ENCODE results near the gene EFHD1. TPM values are rescaled to one million over a fixed set of nuclear protein-coding genes. Genes with fewer than 3 reads are reported as not detected.

The EFHD1 gene, protein sequence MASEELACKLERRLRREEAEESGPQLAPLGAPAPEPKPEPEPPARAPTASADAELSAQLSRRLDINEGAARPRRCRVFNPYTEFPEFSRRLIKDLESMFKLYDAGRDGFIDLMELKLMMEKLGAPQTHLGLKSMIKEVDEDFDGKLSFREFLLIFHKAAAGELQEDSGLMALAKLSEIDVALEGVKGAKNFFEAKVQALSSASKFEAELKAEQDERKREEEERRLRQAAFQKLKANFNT
- polyA plus RNA-seq: 1 to 10 TPM; 1.3 to 3.9 TPM

DNA sequence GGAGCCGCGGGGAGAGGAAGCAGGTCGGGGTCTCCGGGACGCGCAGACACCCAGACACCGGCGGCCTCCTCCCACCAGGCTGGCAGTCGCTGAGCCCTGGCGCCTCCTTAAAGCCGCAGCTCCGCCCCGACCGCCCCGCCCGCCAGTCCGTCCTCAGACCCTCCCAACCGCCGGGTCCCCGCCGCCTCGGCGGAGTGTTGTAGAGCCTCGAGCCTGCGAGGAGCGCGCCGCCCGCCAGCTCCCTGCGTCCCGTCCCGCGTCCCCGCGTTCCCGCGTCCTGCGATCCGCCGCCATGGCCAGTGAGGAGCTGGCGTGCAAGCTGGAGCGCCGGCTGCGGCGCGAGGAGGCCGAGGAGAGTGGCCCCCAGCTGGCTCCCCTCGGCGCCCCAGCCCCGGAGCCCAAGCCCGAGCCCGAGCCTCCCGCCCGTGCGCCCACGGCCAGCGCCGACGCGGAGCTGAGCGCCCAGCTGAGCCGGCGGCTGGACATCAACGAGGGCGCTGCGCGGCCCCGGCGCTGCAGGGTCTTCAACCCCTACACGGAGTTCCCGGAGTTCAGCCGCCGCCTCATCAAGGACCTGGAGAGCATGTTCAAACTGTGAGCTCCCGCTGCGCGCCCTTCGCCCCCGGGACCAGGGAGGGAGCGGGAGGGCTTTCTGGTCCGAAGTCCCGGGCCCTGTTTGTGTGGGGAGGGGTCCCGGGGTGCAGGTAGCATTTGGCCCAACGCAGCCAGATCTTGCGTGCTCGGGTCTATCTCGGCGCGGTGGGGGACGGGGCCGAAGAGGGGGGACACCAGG is at the start of gene EFHD1:
Gene EFHD1, plus strand, starts transcription at position 192 of the 793 bp plus-strand sequence. Its CDS starts 101 bp downstream, at position 293.
- Histone ChIP-seq H3K9me3 (ENCODE audit: control insufficient read depth in 2 of 2, insufficient read depth in 1 of 2, low read depth in 1 of 2, low read length in 1 of 2) (no peaks in the 10 kb centered on the region), H3K4me1 (ENCODE audit: control insufficient read depth in 2 of 2, insufficient read depth in 2 of 2, low read length in 1 of 2) (peaks cover 3 to 8% of the 10 kb centered on the region in 2 donors), H3K27ac (ENCODE audit: low read depth in 2 of 2, low read length in 1 of 2) (peak within 1 kb of the TSS; percentile 13 to 48), H3K36me3 (ENCODE audit: control insufficient read depth in 2 of 2, insufficient read depth in 2 of 2, low read length in 1 of 2) (no peaks in the 10 kb centered on the region), H3K4me3 (ENCODE audit: low read depth in 1 of 2, low read length in 2 of 2) (peak within 1 kb of the TSS; percentile 49 to 56), H3K27me3 (ENCODE audit: control insufficient read depth in 1 of 2, insufficient read depth in 2 of 2, low read length in 2 of 2) (peaks cover 0 to 11% of the 10 kb centered on the region in 2 donors)
- WGBS, 2 donors: 1 to 2% methylated on average over 61 to 90 of the region's 90 CpGs

DNA sequence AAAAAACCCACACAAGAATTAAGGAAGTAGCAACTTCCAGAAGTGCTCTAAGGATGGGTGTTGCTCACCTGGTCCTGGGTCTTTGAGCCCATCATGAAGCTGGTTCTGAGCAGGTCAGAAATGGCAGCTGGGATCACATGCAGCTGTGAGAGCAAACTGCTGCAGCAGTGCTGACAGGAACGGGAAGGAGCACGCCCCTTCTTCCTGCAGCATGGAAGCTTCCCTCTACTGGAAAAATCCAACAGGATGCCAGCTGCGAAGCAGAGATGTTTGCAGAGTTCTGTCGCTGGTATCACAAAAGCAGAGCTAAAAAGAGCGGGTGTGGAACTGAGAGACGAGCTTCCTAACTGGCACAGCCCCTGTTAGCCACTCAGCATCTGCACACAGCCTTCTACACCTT is 49.2 kb upstream of the EFHD1 start:
- Histone ChIP-seq H3K27ac (ENCODE audit: low read depth in 2 of 2, low read length in 1 of 2) (no peak overlapping the region), H3K9me3 (ENCODE audit: control insufficient read depth in 2 of 2, insufficient read depth in 1 of 2, low read depth in 1 of 2, low read length in 1 of 2) (no peaks in the 10 kb centered on the region), H3K4me3 (ENCODE audit: low read depth in 1 of 2, low read length in 2 of 2) (no peak overlapping the region), H3K36me3 (ENCODE audit: control insufficient read depth in 2 of 2, insufficient read depth in 2 of 2, low read length in 1 of 2) (peaks cover 4 to 5% of the 10 kb centered on the region in 2 donors), H3K4me1 (ENCODE audit: control insufficient read depth in 2 of 2, insufficient read depth in 2 of 2, low read length in 1 of 2) (peaks cover 2 to 6% of the 10 kb centered on the region in 2 donors), H3K27me3 (ENCODE audit: control insufficient read depth in 1 of 2, insufficient read depth in 2 of 2, low read length in 2 of 2) (no peaks in the 10 kb centered on the region)
- WGBS, 2 donors: 85 to 89% methylated on average over 6 of the region's 6 CpGs

DNA sequence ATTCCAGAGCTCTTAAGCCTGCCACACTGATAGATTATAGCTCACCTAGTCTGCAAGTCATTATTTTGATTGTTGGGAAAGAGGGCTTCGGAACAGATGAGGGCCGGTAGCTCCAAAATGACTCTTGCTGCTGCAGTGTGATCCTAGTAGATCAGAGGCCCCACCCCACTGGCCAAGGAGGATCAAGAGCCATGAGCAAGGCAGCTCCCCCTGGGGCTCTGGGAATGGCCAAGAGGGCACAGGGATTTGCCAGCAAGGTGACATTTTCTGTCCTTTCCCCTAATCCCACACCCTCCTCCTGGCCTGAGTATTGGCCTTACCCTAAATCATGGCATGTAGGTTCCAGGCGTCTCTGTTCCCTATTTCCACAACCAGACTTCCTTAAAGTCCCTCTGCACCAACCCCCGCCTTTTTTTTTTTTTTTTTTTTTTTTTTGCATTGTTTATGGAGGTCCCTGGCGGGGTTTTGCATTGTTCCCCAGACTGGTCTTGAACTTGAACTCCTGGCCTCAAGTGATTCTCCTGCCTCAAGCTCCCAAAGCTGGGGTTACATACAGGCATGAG is 46.4 kb upstream of the EFHD1 start:
- WGBS, 2 donors: 84 to 91% methylated on average over 5 of the region's 5 CpGs
- H3K27ac ChIP-seq (ENCODE audit: low read depth in 2 of 2, low read length in 1 of 2): no peak overlapping the region

DNA sequence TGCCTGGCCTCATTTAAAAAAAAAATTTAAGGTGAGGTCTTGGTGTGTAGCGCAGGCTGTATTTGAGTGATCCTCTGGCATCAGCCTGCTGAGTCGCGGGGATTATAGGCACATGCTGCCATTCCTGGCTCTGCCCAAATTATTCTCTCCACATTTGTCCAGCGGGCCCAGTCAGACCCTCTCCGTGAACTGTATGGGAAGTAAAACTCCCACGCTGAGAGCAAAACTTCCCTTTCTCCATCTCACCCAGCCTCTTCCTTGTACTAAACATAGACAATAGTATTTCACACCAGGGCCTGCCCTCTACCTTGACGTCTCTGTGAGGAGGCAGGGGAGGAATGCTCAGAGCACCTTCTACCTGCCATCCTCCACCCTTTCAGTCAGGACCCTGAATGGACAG is 45.9 kb upstream of the EFHD1 start:
- Histone ChIP-seq H3K36me3 (ENCODE audit: control insufficient read depth in 2 of 2, insufficient read depth in 2 of 2, low read length in 1 of 2) (peaks cover 2 to 5% of the 10 kb centered on the region in 2 donors), H3K9me3 (ENCODE audit: control insufficient read depth in 2 of 2, insufficient read depth in 1 of 2, low read depth in 1 of 2, low read length in 1 of 2) (no peaks in the 10 kb centered on the region), H3K27me3 (ENCODE audit: control insufficient read depth in 1 of 2, insufficient read depth in 2 of 2, low read length in 2 of 2) (no peaks in the 10 kb centered on the region), H3K4me1 (ENCODE audit: control insufficient read depth in 2 of 2, insufficient read depth in 2 of 2, low read length in 1 of 2) (peaks cover 2 to 7% of the 10 kb centered on the region in 2 donors), H3K27ac (ENCODE audit: low read depth in 2 of 2, low read length in 1 of 2) (no peak overlapping the region), H3K4me3 (ENCODE audit: low read depth in 1 of 2, low read length in 2 of 2) (no peak overlapping the region)
- WGBS, 2 donors: 72 to 75% methylated on average over 7 of the region's 7 CpGs

More for the DNA sequence above, 46.4 kb upstream of the EFHD1 start:
- Histone ChIP-seq H3K27me3 (ENCODE audit: control insufficient read depth in 1 of 2, insufficient read depth in 2 of 2, low read length in 2 of 2) (no peaks in the 10 kb centered on the region), H3K4me3 (ENCODE audit: low read depth in 1 of 2, low read length in 2 of 2) (no peak overlapping the region), H3K9me3 (ENCODE audit: control insufficient read depth in 2 of 2, insufficient read depth in 1 of 2, low read depth in 1 of 2, low read length in 1 of 2) (no peaks in the 10 kb centered on the region), H3K36me3 (ENCODE audit: control insufficient read depth in 2 of 2, insufficient read depth in 2 of 2, low read length in 1 of 2) (peaks cover 2 to 5% of the 10 kb centered on the region in 2 donors), H3K4me1 (ENCODE audit: control insufficient read depth in 2 of 2, insufficient read depth in 2 of 2, low read length in 1 of 2) (peaks cover 2 to 6% of the 10 kb centered on the region in 2 donors)

DNA sequence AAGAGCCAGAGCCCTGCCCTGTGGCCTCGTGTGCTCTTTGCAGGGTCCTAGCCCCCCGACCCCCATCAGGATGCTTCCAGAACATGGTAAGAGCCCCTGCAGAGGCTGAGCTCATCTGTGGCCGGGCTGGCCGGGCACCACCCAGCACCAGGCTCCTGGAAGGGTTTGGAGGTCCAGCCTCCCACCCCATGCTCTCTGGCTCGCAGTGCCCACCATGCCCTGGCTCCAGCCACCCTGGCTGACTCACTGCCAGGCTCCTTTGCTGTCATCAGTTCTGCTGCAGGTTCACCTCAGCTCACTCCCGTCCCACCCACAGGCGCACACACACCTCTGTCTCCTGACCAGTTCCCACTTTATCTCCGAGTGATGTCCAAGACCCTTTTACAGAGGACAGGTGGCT is 45.4 kb upstream of the EFHD1 start:
- Histone ChIP-seq H3K4me3 (ENCODE audit: low read depth in 1 of 2, low read length in 2 of 2) (no peak overlapping the region), H3K9me3 (ENCODE audit: control insufficient read depth in 2 of 2, insufficient read depth in 1 of 2, low read depth in 1 of 2, low read length in 1 of 2) (no peaks in the 10 kb centered on the region), H3K36me3 (ENCODE audit: control insufficient read depth in 2 of 2, insufficient read depth in 2 of 2, low read length in 1 of 2) (peaks cover 2 to 5% of the 10 kb centered on the region in 2 donors), H3K4me1 (ENCODE audit: control insufficient read depth in 2 of 2, insufficient read depth in 2 of 2, low read length in 1 of 2) (peaks cover 2 to 11% of the 10 kb centered on the region in 2 donors), H3K27ac (ENCODE audit: low read depth in 2 of 2, low read length in 1 of 2) (no peak overlapping the region), H3K27me3 (ENCODE audit: control insufficient read depth in 1 of 2, insufficient read depth in 2 of 2, low read length in 2 of 2) (no peaks in the 10 kb centered on the region)
- 85 to 89% methylated on average over 8 of the region's 8 CpGs for WGBS, 2 donors

DNA sequence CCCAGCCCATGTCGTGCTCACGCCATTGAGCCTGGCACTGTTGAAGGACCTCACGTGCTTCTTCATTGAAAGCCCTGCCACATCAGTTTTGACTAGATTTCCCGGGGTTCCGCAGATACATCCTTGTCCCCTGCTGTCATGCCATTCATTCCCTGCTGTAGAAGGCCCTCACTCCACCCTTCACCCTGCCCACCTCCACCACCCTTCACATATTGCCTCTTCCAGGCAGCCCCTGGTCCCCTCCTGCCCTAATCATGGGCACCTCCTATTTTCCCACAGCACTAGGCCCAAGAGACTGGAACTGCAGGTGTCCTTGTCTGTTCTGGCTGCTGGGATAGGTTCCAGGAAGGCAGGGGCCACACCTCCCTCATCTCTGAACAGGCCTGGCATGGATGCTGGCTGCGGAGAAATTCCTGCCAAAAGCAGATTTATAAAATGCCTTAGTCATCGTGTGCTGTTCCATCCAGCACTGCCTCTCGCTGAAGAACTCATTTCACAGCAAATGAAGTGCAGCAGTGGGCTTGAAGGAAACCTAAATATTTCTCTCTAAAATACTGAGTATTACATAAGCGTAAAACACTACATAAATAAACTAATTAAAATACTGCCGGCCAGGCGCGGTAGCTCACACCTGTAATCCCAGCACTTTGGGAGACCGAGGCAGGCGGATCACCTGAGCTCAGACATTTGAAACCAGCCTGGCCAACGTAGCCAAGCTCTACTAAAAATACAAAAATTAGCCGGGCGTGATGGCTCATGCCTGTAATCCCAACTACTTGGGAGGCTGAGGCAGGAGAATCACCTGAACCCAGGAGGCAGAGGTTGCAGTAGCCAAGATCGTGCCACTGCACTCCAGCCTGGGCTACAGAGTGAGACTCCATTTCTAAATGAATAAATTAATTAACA is 44.5 kb upstream of the EFHD1 start:
- H3K36me3 ChIP-seq (ENCODE audit: control insufficient read depth in 2 of 2, insufficient read depth in 2 of 2, low read length in 1 of 2): peaks cover 2 to 5% of the 10 kb centered on the region in 2 donors
- no peak overlapping the region for H3K4me3 ChIP-seq (ENCODE audit: low read depth in 1 of 2, low read length in 2 of 2)
- H3K27me3 ChIP-seq (ENCODE audit: control insufficient read depth in 1 of 2, insufficient read depth in 2 of 2, low read length in 2 of 2): no peaks in the 10 kb centered on the region
- H3K9me3 ChIP-seq (ENCODE audit: control insufficient read depth in 2 of 2, insufficient read depth in 1 of 2, low read depth in 1 of 2, low read length in 1 of 2): no peaks in the 10 kb centered on the region
- WGBS, 2 donors: 48 to 53% methylated on average over 18 of the region's 18 CpGs
- peak overlapping the region; percentile 61 to 71 for H3K27ac ChIP-seq (ENCODE audit: low read depth in 2 of 2, low read length in 1 of 2)
- H3K4me1 ChIP-seq (ENCODE audit: control insufficient read depth in 2 of 2, insufficient read depth in 2 of 2, low read length in 1 of 2): peaks cover 4 to 16% of the 10 kb centered on the region in 2 donors

DNA sequence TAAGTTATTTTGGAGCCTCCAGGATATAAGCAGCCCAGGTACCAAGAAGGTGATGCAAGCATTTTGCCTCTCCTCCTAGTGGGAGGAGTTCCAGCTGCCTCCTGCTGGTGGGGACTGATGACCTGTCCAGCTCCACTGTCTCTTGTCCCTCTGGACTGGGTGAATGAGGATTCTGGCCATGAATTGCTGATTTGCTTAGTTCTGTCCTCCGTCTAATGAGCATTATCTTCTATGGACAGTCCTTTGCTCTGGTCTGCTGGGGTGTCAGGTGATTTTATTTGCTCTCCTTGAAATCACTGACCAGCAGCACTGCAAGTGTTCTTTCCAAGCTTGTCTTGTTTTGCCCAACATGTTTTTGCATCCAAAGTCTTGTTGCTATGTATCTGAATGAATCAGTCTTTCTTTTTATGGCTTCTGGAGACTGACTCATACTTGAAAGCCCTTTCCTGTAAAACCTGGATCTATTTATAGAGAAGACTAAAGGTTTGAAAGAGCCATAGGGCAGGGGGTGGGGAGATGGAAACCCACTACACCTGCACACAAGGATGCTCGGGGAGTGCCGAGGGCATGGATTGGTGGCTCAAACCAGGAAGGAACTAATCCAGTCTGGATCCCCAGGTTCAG is 40.5 kb upstream of the EFHD1 start:
- H3K9me3 ChIP-seq (ENCODE audit: control insufficient read depth in 2 of 2, insufficient read depth in 1 of 2, low read depth in 1 of 2, low read length in 1 of 2): no peaks in the 10 kb centered on the region
- no peaks in the 10 kb centered on the region for H3K27me3 ChIP-seq (ENCODE audit: control insufficient read depth in 1 of 2, insufficient read depth in 2 of 2, low read length in 2 of 2)
- no peaks in the 10 kb centered on the region for H3K36me3 ChIP-seq (ENCODE audit: control insufficient read depth in 2 of 2, insufficient read depth in 2 of 2, low read length in 1 of 2)
- 46 to 56% methylated on average over 3 of the region's 3 CpGs for WGBS, 2 donors
- peak overlapping the region; percentile 50 to 64 for H3K27ac ChIP-seq (ENCODE audit: low read depth in 2 of 2, low read length in 1 of 2)
- H3K4me1 ChIP-seq (ENCODE audit: control insufficient read depth in 2 of 2, insufficient read depth in 2 of 2, low read length in 1 of 2): peaks cover 4 to 16% of the 10 kb centered on the region in 2 donors
- no peak overlapping the region for H3K4me3 ChIP-seq (ENCODE audit: low read depth in 1 of 2, low read length in 2 of 2)

DNA sequence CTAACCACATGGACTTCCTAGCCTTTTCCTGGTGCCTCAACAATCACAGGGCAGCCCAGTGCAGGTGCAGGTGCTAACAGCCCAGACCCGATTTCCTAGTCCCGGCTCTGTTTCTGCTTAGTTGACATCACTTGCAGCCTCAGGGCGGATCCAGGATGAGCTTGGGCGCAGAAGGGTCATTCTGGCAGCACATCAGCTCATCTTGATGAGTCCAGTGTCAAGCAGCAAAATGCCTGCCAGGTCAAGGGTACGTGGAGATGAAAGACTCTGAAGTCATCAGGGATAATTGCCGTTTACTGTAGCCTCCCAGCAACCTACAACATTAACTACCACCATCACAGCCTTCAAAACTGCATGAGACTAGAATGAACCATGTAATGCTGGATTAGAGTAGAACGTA is 39.4 kb upstream of the EFHD1 start:
- 67 to 79% methylated on average over 7 of the region's 7 CpGs for WGBS, 2 donors
- no peak overlapping the region for H3K27ac ChIP-seq (ENCODE audit: low read depth in 2 of 2, low read length in 1 of 2)
- H3K4me1 ChIP-seq (ENCODE audit: control insufficient read depth in 2 of 2, insufficient read depth in 2 of 2, low read length in 1 of 2): peaks cover 2 to 10% of the 10 kb centered on the region in 2 donors
- H3K27me3 ChIP-seq (ENCODE audit: control insufficient read depth in 1 of 2, insufficient read depth in 2 of 2, low read length in 2 of 2): no peaks in the 10 kb centered on the region
- no peaks in the 10 kb centered on the region for H3K36me3 ChIP-seq (ENCODE audit: control insufficient read depth in 2 of 2, insufficient read depth in 2 of 2, low read length in 1 of 2)
- H3K9me3 ChIP-seq (ENCODE audit: control insufficient read depth in 2 of 2, insufficient read depth in 1 of 2, low read depth in 1 of 2, low read length in 1 of 2): no peaks in the 10 kb centered on the region
- H3K4me3 ChIP-seq (ENCODE audit: low read depth in 1 of 2, low read length in 2 of 2): no peak overlapping the region

Data from esophagus (tissue), 2 donors.